Ovary (tissue), 3 donors: Measurements from ENCODE around the gene KDM2A.

Experiments used
- EP300 ChIP-seq: sonication (generic); formaldehyde crosslinking; IDR thresholded peaks from one replicate; pipeline ENCODE4 v1.6.1; 2017; ENCODE audit warnings: antibody characterized with exemption
- POLR2A ChIP-seq: fragments of 450-650 bp; IDR thresholded peaks from one replicate; pipeline ENCODE4 v1.6.1; 2017; ENCODE audit warnings: antibody characterized with exemption, mild to moderate bottlenecking, moderate library complexity
- TF ChIP-seq, protein P1 (sequence below), 3 donors: fragments of 450-650 bp in 2 of 3; fragments of 200-600 bp in 1 of 3; IDR thresholded peaks; one replicate each; pipeline versions ENCODE4 v1.5.1 to v1.8.0; 2016 to 2022; ENCODE audit warnings: antibody characterized with exemption in 3 of 3, mild to moderate bottlenecking in 1 of 3
- donor health status: DM: no; HTN: no; CAD: no.

DNA sequence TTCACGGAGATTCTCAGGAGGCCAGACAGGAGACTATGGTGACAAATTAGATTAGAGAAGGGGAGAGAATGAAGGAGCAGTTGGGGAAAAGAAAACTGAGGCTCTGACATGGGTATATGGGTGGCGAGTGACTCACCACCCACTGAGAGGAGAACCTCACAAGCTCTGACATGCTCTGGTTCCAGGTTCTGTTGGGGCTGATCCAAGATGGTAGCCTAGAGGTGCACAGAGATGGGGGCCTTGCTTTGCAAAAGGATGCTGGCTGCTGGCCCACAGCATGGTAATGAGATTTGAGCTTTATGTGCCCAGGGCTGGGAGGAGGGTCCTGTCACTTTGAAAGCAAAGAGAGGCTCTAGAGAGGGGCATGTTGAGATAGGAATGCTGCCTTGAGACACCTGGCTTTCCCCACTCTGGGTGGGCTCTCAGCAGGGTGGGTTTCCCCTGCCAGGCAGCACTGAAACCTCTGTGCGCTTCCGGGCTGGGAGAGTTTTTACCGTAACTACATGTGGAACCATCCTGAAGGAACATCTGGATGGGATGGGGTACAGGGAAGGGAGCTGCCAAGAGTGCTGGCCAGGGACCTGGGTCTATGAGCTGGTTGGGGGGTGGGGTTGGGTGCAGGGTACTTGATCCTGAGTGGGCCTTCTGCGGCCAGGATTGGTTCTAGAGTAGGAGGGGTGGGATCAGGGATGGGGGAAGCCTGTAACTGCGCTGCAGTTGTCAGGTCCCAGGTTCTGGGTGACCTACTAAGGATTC is 146.0 kb downstream of the KDM2A start:
- TF ChIP-seq, protein P1, sequence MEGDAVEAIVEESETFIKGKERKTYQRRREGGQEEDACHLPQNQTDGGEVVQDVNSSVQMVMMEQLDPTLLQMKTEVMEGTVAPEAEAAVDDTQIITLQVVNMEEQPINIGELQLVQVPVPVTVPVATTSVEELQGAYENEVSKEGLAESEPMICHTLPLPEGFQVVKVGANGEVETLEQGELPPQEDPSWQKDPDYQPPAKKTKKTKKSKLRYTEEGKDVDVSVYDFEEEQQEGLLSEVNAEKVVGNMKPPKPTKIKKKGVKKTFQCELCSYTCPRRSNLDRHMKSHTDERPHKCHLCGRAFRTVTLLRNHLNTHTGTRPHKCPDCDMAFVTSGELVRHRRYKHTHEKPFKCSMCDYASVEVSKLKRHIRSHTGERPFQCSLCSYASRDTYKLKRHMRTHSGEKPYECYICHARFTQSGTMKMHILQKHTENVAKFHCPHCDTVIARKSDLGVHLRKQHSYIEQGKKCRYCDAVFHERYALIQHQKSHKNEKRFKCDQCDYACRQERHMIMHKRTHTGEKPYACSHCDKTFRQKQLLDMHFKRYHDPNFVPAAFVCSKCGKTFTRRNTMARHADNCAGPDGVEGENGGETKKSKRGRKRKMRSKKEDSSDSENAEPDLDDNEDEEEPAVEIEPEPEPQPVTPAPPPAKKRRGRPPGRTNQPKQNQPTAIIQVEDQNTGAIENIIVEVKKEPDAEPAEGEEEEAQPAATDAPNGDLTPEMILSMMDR (IDR thresholded peaks at IDR 0.05): no peak
- TF ChIP-seq POLR2A: no peak
- TF ChIP-seq EP300: no peak
